ACC112 (cell line): ENCODE results near the gene MRPL55.
A peak's percentile ranks its signal among the peaks of the same experiment; 100 is the strongest.

Experiments used
- H2AFZ ChIP-seq: fragments of 200-600 bp; sonication (generic); one replicate; pipeline ENCODE4 v1.6.0; 2017; ENCODE audit warnings: antibody characterized with exemption, low read length; ENCODE audit not compliant: unreplicated experiment
- H3K27ac ChIP-seq: fragments of 200-600 bp; sonication (generic); 2 replicates; pipeline ENCODE4 v1.5.1; 2014; ENCODE audit warnings: low read depth, mild to moderate bottlenecking, antibody characterized with exemption, low read length, moderate library complexity
- H3K27me3 ChIP-seq: fragments of 200-600 bp; sonication (generic); 2 replicates; pipeline ENCODE4 v1.6.1; 2014; ENCODE audit warnings: mild to moderate bottlenecking, antibody characterized with exemption, low read length, moderate library complexity, mixed read lengths; ENCODE audit not compliant: insufficient read depth
- H3K36me3 ChIP-seq: fragments of 200-600 bp; sonication (generic); 2 replicates; pipeline ENCODE4 v1.6.1; 2016; ENCODE audit warnings: mild to moderate bottlenecking, antibody characterized with exemption, low read length, moderate library complexity, mixed read lengths; ENCODE audit not compliant: insufficient read depth
- H3K4me1 ChIP-seq: fragments of 200-600 bp; sonication (generic); one replicate; pipeline ENCODE4 v1.6.1; 2016; ENCODE audit warnings: low read length, mixed read lengths; ENCODE audit not compliant: insufficient read depth, unreplicated experiment, control insufficient read depth
- H3K4me3 ChIP-seq: fragments of 200-600 bp; sonication (generic); 2 replicates; pipeline ENCODE4 v1.5.1; 2014; ENCODE audit warnings: mild to moderate bottlenecking, low read depth, low read length
- H3K79me2 ChIP-seq: fragments of 200-600 bp; sonication (generic); one replicate; pipeline ENCODE4 v1.6.0; 2016; ENCODE audit warnings: low read length; ENCODE audit not compliant: control insufficient read depth, unreplicated experiment, insufficient read depth

The MRPL55 gene

DNA sequence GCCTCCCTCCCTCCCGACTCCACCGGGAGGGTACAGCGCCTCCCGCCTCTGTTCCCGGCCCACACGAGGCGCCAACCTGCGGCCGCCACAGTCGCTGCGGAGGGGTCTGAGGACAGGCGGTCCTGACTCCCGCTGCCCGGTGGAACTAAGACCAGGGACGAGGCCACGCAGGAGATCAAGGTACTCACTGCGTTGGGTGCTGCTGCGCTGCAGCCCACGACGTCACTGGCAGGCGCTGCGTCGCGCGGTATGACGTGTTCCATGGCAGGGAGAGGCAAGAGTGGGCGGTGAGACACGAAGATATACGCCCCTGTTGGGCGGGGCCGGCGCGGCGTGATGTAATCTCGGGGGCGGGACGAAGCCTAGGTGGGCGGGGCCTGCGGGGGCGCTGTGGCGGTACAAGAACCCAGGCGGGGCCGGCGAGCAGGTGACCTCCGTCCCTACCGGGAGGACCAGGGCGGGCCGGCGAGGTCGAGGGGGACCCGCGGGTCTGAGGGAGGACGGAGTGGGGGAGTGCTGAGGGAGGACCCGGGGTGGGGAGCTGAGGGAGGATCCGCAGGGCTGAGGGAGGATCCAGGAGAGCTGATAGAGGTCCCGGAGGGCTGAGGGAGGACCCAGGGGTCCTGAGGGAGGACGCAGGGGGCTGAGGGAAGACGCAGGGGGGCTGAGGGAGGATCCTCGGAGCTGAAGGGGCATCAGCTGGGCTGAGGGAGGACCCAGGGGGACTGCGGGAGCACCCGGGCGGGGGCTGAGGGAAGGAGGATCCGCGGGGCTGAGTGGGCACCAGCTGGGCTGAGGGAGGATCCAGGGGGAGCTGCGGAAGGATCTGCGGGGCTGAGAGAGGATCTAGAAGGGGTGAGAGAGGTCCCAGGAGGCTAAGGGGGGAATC, at the start of gene MRPL55:
MRPL55 (minus strand) TSS at position 227 of the 889 bp plus-strand sequence. CDS start 1,039 bp downstream, outside the sequence.
- Histone ChIP-seq H3K36me3 (no peaks in the 10 kb centered on the region), H2AFZ (peak within 1 kb of the TSS; percentile 94), H3K27ac (no peak within 1 kb of the TSS)

DNA sequence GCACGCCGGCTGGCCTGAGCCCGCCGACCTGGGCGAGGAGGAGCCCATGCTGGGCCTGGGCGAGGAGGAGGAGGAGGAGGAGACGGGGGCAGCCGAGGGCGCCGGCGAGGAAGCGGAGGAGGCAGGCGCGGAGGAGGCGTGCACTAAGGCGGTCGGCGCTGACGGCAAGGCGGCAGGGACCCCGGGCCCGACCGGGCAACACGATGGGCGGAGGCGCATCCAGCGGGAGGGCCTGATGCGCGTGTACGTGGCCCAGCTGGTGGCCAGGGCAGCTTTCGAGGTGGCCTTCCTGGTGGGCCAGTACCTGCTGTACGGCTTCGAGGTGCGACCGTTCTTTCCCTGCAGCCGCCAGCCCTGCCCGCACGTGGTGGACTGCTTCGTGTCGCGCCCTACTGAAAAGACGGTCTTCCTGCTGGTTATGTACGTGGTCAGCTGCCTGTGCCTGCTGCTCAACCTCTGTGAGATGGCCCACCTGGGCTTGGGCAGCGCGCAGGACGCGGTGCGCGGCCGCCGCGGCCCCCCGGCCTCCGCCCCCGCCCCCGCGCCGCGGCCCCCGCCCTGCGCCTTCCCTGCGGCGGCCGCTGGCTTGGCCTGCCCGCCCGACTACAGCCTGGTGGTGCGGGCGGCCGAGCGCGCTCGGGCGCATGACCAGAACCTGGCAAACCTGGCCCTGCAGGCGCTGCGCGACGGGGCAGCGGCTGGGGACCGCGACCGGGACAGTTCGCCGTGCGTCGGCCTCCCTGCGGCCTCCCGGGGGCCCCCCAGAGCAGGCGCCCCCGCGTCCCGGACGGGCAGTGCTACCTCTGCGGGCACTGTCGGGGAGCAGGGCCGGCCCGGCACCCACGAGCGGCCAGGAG, 49.3 kb upstream of the MRPL55 start:
- Histone ChIP-seq H2AFZ (no peak overlapping the region), H3K36me3 (no peaks in the 10 kb centered on the region), H3K27me3 (no peaks in the 10 kb centered on the region), H3K79me2 (no peaks in the 10 kb centered on the region), H3K4me3 (no peak overlapping the region), H3K4me1 (no peaks in the 10 kb centered on the region), H3K27ac (no peak overlapping the region)

More for the DNA sequence above, at the start of gene MRPL55:
- no peaks in the 10 kb centered on the region for H3K27me3 ChIP-seq
- peaks cover 11% of the 10 kb centered on the region for H3K79me2 ChIP-seq
- peaks cover 10% of the 10 kb centered on the region for H3K4me1 ChIP-seq
- peak within 1 kb of the TSS; percentile 89 for H3K4me3 ChIP-seq

GRCh38 chr1:228157729-228158126, 48.6 kb upstream of the MRPL55 start:
- Histone ChIP-seq H2AFZ (no peak overlapping the region), H3K4me1 (no peaks in the 10 kb centered on the region), H3K27me3 (no peaks in the 10 kb centered on the region), H3K4me3 (no peak overlapping the region), H3K79me2 (no peaks in the 10 kb centered on the region), H3K36me3 (no peaks in the 10 kb centered on the region), H3K27ac (no peak overlapping the region)

DNA sequence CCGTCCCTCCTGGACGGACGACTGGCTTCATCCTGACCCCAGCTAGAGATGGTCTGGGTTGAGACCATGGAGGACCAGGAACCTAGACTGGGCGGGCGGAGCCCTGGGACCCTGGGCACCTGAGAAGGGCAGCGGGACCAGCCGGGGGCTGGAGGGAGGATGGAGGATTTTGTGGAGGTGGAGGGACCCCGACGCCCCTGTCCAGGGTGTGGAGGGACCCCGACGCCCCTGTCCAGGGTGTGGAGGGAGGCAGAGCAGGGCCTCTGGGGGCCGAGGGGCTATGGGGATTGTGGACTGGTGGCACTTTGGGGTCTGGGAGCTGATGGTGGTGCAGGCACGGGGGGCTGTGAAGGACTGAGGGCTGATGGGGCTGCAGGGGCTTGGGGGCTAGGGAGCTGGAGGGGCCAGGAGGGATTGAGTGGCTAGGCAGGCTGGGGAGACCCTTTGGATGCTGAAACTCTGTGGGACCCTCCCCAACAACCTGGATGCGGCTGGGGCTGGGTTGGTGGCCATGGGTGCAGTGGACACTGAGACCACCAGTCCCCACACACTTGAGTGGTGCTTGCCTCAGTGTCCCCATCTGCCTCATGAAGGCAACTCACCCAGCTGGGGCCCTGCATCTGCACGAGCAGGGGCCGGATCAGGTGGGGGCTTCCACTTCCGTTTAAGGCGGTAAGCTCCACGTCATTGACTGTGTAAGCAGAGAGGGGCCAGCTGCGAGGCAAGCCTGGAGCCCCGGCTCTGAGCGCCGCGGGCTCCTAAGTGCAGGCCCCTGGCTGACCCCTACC, 48.0 kb upstream of the MRPL55 start:
- Histone ChIP-seq H3K27me3 (no peaks in the 10 kb centered on the region), H2AFZ (no peak overlapping the region), H3K27ac (no peak overlapping the region), H3K79me2 (no peaks in the 10 kb centered on the region), H3K36me3 (no peaks in the 10 kb centered on the region), H3K4me3 (no peak overlapping the region), H3K4me1 (no peaks in the 10 kb centered on the region)

DNA sequence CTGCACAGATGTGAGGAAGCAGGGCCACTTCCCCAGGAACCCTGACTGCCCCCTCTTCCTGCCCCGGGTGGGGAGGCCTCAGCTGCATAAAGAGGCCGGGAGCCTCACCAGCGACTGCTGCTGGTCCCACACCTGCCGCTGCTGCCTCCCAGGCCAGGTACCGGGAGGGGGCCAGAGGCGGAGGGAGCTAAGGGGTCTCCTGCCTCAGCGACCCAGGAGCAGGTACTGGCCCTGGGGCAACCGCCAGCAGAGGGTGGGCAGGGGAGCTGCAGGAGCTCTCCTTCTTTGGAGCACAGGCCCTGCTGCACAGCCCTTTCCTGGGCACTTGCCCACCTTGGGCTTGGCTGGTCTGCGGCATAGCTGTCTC, 47.4 kb upstream of the MRPL55 start:
- no peak overlapping the region for H3K4me3 ChIP-seq

GRCh38 chr1:228155596-228156514, 46.8 kb upstream of the MRPL55 start:
- H3K4me1 ChIP-seq: peaks cover 6% of the 10 kb centered on the region
- no peaks in the 10 kb centered on the region for H3K27me3 ChIP-seq
- no peak overlapping the region for H3K4me3 ChIP-seq
- H3K36me3 ChIP-seq: no peaks in the 10 kb centered on the region
- no peak overlapping the region for H3K27ac ChIP-seq
- no peak overlapping the region for H2AFZ ChIP-seq
- H3K79me2 ChIP-seq: no peaks in the 10 kb centered on the region

More for the DNA sequence above, 47.4 kb upstream of the MRPL55 start:
- H3K79me2 ChIP-seq: no peaks in the 10 kb centered on the region
- no peaks in the 10 kb centered on the region for H3K36me3 ChIP-seq
- H2AFZ ChIP-seq: no peak overlapping the region
- no peaks in the 10 kb centered on the region for H3K4me1 ChIP-seq
- H3K27ac ChIP-seq: no peak overlapping the region
- no peaks in the 10 kb centered on the region for H3K27me3 ChIP-seq

GRCh38 chr1:228154670-228155571, 45.8 kb upstream of the MRPL55 start:
- H3K4me1 ChIP-seq: peaks cover 14% of the 10 kb centered on the region

GRCh38 chr1:228154021-228154669, 45.0 kb upstream of the MRPL55 start:
- Histone ChIP-seq H3K79me2 (peaks cover 7% of the 10 kb centered on the region), H3K27me3 (no peaks in the 10 kb centered on the region), H3K4me3 (no peak overlapping the region), H3K4me1 (peaks cover 21% of the 10 kb centered on the region), H2AFZ (no peak overlapping the region), H3K27ac (no peak overlapping the region), H3K36me3 (no peaks in the 10 kb centered on the region)

More at GRCh38 chr1:228154670-228155571, 45.8 kb upstream of the MRPL55 start:
- H3K36me3 ChIP-seq: no peaks in the 10 kb centered on the region
- H3K27me3 ChIP-seq: no peaks in the 10 kb centered on the region
- H2AFZ ChIP-seq: no peak overlapping the region
- H3K4me3 ChIP-seq: no peak overlapping the region
- no peaks in the 10 kb centered on the region for H3K79me2 ChIP-seq
- no peak overlapping the region for H3K27ac ChIP-seq

DNA sequence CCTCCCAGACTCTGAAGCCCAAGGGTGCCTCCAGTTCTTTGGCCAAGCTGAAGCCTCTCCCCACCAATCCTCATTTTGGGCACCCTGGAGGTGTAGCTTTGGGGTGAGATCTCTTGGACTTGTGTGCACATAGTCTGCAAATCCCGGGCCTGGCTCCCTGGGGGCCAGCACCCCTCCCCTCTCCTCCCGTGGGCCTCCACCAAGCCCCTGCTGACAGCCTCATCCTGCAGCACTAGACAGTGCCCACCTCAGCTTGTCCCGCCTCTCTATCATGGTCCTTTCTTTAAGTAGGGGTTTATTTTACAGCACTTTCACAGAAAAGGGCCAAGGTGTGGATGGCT, 43.8 kb upstream of the MRPL55 start:
- Histone ChIP-seq H3K36me3 (no peaks in the 10 kb centered on the region), H3K27ac (no peak overlapping the region), H3K27me3 (no peaks in the 10 kb centered on the region), H2AFZ (no peak overlapping the region), H3K4me1 (peaks cover 33% of the 10 kb centered on the region), H3K79me2 (peaks cover 12% of the 10 kb centered on the region), H3K4me3 (no peak overlapping the region)
